ENCODE results near the gene HERC6. TPM values are rescaled to one million over a fixed set of nuclear protein-coding genes. Genes with fewer than 3 reads are reported as not detected.
"Not testable (repeated sequence)": the region's sequence is repeated elsewhere in the genome, so short reads cannot be mapped to it uniquely, and the experiment has no call there.

Gene HERC6
- total RNA-seq = 10 to 100 TPM; 16.6 to 18.8 TPM
- polyA plus RNA-seq (ENCODE audit: insufficient read depth, low read depth, low replicate concordance) = 8.8 TPM
- long read RNA-seq, donor 1, partial matches to known transcripts = 0 of 2 reads
- long read RNA-seq, donor 1, other reads (novel, unspliced or antisense) = 0 of 2 reads
- long read RNA-seq, donor 2 = 0 reads

DNA sequence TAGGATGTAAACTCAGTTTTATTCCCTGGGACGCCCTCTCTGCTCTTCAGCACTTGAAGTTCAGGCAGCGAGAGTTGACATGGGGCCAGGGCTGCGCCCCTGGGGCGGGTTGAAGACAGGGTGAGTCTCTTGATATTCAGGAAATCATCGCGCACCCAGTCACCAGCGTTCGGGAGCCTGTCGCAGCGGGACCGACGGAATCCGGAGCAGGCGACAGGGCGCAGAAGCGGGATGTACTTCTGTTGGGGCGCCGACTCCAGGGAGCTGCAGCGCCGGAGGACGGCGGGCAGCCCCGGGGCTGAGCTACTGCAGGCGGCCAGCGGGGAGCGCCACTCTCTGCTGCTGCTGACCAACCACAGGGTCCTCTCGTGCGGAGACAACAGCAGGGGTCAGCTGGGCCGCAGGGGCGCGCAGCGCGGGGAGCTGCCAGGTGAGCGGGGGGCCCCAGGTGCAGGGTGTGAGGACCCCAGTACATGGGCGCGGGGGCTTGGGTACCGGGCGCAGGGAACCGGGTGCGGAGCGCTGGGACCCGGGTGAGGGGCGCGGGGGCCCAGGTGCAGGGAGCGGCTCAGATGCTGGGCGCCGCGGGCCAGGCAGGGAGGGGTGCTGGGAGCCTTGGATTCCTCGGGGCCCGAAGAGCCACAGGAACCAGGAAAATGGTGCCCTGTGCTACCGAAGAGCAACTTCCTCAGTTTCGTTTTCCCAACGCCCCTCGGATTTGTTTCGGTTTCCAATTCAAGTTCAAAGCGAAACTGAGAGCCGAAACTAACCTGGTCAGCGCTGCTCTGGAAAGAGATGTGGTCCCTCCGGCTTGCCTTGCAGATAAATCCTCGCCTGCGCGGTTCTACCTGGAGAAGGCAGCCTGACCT lies at the start of gene HERC6:
Gene HERC6, plus strand, starts transcription at position 162 of the 869 bp plus-strand sequence. Its CDS starts 70 bp downstream, at position 232.
- no peaks in the 10 kb centered on the region for H3K9me3 ChIP-seq
- 0 to 1% methylated on average over 16 to 41 of the region's 62 CpGs for WGBS, 2 donors
- DNase-seq = peak; percentile 82
- H3K27me3 ChIP-seq = no peaks in the 10 kb centered on the region
- no peaks in the 10 kb centered on the region for H3K4me1 ChIP-seq
- TF ChIP-seq, protein P1, sequence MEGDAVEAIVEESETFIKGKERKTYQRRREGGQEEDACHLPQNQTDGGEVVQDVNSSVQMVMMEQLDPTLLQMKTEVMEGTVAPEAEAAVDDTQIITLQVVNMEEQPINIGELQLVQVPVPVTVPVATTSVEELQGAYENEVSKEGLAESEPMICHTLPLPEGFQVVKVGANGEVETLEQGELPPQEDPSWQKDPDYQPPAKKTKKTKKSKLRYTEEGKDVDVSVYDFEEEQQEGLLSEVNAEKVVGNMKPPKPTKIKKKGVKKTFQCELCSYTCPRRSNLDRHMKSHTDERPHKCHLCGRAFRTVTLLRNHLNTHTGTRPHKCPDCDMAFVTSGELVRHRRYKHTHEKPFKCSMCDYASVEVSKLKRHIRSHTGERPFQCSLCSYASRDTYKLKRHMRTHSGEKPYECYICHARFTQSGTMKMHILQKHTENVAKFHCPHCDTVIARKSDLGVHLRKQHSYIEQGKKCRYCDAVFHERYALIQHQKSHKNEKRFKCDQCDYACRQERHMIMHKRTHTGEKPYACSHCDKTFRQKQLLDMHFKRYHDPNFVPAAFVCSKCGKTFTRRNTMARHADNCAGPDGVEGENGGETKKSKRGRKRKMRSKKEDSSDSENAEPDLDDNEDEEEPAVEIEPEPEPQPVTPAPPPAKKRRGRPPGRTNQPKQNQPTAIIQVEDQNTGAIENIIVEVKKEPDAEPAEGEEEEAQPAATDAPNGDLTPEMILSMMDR (IDR thresholded peaks at IDR 0.05) = peak; percentile 58 to 78 (median 68)
- no peak for TF ChIP-seq POLR2A (IDR thresholded peaks at IDR 0.05)
- H3K36me3 ChIP-seq (ENCODE audit: low read depth, missing control alignments) = no peaks in the 10 kb centered on the region
- H3K27ac ChIP-seq = peak within 1 kb of the TSS; percentile 96 to 97
- peak within 1 kb of the TSS; percentile 94 to 95 for H3K4me3 ChIP-seq
- intact Hi-C loops (cut with DNase I; ENCODE audit: low total_unique reads) = loop anchor here (10.0 kb wide), 1 partner anchor 76 kb away; the partner anchor contains the start of gene HERC5

DNA sequence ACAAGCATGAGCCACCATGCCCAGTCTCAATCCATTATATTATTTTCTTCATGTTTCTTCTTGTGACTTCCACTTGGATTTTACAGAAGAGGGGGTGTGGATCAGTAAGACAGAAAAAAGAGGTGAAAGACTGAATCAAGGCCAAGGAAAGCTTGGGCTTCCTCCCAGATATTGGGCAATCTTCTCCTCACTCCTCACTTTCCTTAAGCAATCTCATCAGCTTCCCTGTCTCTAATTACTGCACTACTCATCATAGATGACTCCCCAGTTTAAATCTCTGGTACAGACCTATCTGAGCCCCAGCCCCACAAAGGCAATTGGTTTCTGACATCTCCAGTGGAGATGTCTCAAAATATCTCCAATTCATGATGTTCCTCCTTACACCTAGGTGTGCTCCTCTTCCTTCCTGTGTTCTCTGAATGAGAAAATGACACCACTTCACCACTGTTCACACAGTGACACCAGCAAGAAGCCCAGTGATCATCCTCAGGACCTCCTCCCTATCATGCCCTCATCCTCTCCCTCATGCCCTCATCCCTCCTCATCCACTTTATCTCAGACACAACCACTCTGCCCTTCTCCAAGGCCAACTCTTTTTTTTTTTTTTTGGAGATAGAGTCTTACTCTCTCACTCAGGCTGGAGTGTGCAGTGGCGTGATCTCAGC lies 44.8 kb upstream of the HERC6 start:
- 100% methylated on average over 1 of the region's 1 CpG for WGBS, 2 donors
- H3K27me3 ChIP-seq = no peaks in the 10 kb centered on the region
- no peaks in the 10 kb centered on the region for H3K4me1 ChIP-seq
- DNase-seq = no peak
- no peaks in the 10 kb centered on the region for H3K36me3 ChIP-seq (ENCODE audit: low read depth, missing control alignments)
- TF ChIP-seq, protein P1 (IDR thresholded peaks at IDR 0.05) = no peak
- no peak for TF ChIP-seq POLR2A (IDR thresholded peaks at IDR 0.05)
- H3K9me3 ChIP-seq = no peaks in the 10 kb centered on the region
- no peak overlapping the region for H3K27ac ChIP-seq
- intact Hi-C loops (cut with DNase I; ENCODE audit: low total_unique reads) = no loop called here
- no peak overlapping the region for H3K4me3 ChIP-seq

DNA sequence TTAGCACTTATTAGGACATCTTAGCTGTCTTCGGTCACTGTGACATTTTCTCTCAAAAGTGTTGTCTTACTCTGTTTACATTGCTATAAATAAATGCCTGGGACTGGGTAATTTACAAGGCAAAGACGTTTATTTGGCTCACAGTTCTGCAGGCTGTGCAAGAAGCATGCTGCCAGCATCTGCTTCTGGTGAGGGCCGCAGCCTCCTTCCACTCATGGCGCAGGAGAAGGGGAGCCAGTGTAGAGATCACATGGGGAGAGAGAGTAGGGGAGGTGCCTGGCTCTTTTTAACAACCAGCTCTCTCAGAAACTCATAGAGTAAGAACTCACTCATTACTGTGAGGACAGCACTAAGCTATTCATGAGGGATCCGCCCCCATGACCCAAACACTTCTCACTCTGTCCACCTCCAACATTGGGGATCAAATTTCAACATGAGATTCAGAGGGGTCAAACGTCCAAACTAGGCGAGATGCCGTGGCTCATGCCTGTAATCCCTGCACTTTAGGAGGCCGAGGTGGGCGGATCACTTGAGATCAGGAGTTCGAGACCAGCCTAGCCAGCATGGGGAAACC lies 43.5 kb upstream of the HERC6 start:
- H3K4me3 ChIP-seq = no peak overlapping the region
- H3K4me1 ChIP-seq = no peaks in the 10 kb centered on the region
- intact Hi-C loops (cut with DNase I; ENCODE audit: low total_unique reads) = no loop called here
- DNase-seq = no peak
- 73 to 74% methylated on average over 11 of the region's 11 CpGs for WGBS, 2 donors
- no peaks in the 10 kb centered on the region for H3K36me3 ChIP-seq (ENCODE audit: low read depth, missing control alignments)
- H3K9me3 ChIP-seq = no peaks in the 10 kb centered on the region
- no peak overlapping the region for H3K27ac ChIP-seq
- H3K27me3 ChIP-seq = no peaks in the 10 kb centered on the region
- TF ChIP-seq, protein P1 (IDR thresholded peaks at IDR 0.05) = no peak
- no peak for TF ChIP-seq POLR2A (IDR thresholded peaks at IDR 0.05)

DNA sequence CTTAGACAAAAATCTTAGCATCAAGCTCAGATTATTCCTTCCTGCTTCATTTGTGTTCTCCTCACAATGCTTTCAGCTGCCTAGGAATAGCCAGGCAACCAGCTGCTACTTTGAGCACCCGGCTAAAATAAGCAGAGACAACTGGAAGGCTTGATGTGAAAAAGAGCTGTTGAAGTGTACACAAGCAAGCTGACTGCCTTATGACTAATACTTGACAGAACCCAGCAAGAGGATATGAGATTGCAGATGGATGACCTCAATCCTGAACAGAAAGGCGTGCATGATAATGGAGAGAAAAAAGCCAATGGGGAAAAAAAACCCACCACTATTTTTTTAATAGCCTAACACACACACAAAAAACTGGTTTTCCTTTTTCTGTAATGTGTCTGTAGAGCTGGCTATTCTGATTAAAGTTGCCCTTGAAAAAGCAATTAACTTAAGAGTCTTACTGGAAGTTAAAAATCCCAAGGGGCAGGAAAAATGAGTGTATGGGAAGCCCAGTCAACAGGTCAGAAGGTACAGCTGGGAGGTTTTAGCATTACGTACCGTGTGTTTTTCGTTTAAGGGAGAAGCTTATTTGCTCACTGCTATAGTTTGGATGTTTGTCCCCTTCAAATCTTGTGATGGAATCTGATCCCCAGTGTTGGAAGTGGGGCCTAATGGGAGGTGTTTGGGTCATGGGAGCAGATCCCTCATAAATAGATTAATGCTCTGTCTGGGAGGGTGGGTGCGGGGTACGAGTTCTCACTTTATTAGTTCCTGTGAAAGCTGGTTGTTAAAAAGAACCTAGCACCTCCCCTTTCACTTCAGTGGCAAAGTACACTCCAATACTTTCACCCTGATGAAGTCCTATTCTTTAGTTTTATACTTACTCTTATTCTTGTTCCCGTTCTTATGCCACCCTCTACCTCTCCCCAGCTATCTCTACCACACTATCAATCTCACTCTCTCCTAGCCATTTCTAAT lies 37.1 kb upstream of the HERC6 start:
- no peaks in the 10 kb centered on the region for H3K27me3 ChIP-seq
- intact Hi-C loops (cut with DNase I; ENCODE audit: low total_unique reads) = no loop called here
- WGBS, 2 donors = 55 to 56% methylated on average over 8 of the region's 8 CpGs
- DNase-seq = peak; percentile 33
- no peaks in the 10 kb centered on the region for H3K9me3 ChIP-seq
- H3K27ac ChIP-seq = peak overlapping the region in 1 of 2 donors; percentile 36
- H3K4me1 ChIP-seq = no peaks in the 10 kb centered on the region
- TF ChIP-seq, protein P1 (IDR thresholded peaks at IDR 0.05) = no peak
- no peak for TF ChIP-seq POLR2A (IDR thresholded peaks at IDR 0.05)
- no peaks in the 10 kb centered on the region for H3K36me3 ChIP-seq (ENCODE audit: low read depth, missing control alignments)
- no peak overlapping the region for H3K4me3 ChIP-seq

DNA sequence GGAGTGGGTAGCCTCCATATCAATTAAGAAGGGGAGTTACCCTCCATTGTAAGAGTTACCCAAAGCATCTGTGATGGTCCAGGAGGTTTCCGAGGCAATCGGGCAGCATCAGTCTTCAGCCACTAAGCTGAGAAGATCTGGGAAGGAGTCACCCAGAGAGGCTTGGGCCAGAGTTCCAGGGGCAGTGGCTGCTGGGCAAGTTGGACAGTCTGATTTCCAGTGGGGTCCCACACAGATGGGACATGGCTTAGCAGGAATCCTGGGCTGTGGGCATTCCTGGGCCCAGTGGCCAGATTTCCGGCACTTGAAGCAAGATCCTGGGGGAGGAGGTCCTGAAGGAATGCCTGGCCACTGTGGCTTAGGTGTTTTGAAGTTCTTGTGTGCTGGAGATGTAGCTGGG lies 31.8 kb upstream of the HERC6 start:
- H3K4me1 ChIP-seq; H3K27ac ChIP-seq; intact Hi-C loops (cut with DNase I; ENCODE audit: low total_unique reads); H3K4me3 ChIP-seq; H3K9me3 ChIP-seq; H3K27me3 ChIP-seq; H3K36me3 ChIP-seq (ENCODE audit: low read depth, missing control alignments); DNase-seq: not testable (repeated sequence)
- 96 to 98% methylated on average over 3 of the region's 3 CpGs for WGBS, 2 donors

DNA sequence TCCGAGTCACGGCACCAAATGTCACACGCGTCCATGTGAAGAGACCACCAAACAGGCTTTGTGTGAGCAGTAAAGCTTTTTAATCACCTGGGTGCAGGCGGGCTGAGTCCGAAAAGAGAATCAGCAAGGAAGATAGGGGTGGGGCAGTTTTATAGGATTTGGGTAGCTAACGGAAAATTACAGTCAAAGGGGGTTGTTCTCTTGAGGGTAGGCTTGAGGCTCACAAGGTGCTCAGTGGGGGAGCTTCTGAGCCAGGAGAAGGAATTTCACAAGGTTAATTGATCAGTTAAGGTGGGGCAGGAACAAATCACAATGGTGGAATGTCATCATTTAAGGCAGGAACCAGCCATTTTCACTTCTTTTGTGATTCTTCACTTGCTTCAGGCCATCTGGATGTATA lies 29.9 kb upstream of the HERC6 start:
- H3K36me3 ChIP-seq (ENCODE audit: low read depth, missing control alignments); H3K27me3 ChIP-seq; H3K27ac ChIP-seq; H3K9me3 ChIP-seq; H3K4me1 ChIP-seq; DNase-seq; H3K4me3 ChIP-seq; intact Hi-C loops (cut with DNase I; ENCODE audit: low total_unique reads): not testable (repeated sequence)
- WGBS, 2 donors = 87 to 92% methylated on average over 7 of the region's 7 CpGs

Measured in testis (tissue), 5 donors.